Measurements from ENCODE around the gene PHYKPL.

- TF ChIP-seq POLR2A (IDR thresholded peaks at IDR 0.05; ENCODE audit: low read length) (no peak), GATA1 (IDR thresholded peaks at IDR 0.05; ENCODE audit: low read depth, low read length) (no peak)
Observed at GRCh38 chr5:178247481-178248456, 15.2 kb upstream of the PHYKPL start.

Data from erythroblast (primary cell).